MCF 10A (cell line): ENCODE data around the gene DCDC1. TPM values are rescaled to one million over a fixed set of nuclear protein-coding genes. Genes with fewer than 3 reads are reported as not detected.

Source experiments
- BruUV-seq: library from RNA; stranded (reverse); fragments of 400-500 nt; replicated peaks from 2 replicates; lab custom pipeline; 2021; lab: Mats Ljungman, UMichigan
- CTCF ChIA-PET: fragments of 300-600 bp; sonication (Branson Sonifier 250); formaldehyde crosslinking; extraction: SDS; loops from one replicate; lab custom pipeline; 2021; ENCODE audit warnings: antibody characterized with exemption, inconsistent platforms; lab: Yijun Ruan, JAX
- POLR2A ChIA-PET: fragments of 300-600, 350-650 bp; sonication (Branson Sonifier 250); formaldehyde crosslinking; extraction: SDS; loops from one replicate; lab custom pipeline; 2020; ENCODE audit warnings: antibody characterized with exemption, inconsistent platforms; lab: Yijun Ruan, JAX
- DNase-seq: peaks from one replicate; pipeline ENCODE4 v3.0.0-alpha.2; 2018; ENCODE audit not compliant: unreplicated experiment
- H3K27ac Mint-ChIP-seq: one replicate; pipeline ENCODE4 v1.8.0; 2022; ENCODE audit warnings: mild to moderate bottlenecking, low read depth, mixed read lengths; ENCODE audit not compliant: unreplicated experiment
- H3K27me3 Mint-ChIP-seq: one replicate; pipeline ENCODE4 v1.8.0; 2022; ENCODE audit warnings: mixed read lengths; ENCODE audit not compliant: insufficient read depth, unreplicated experiment
- H3K36me3 Mint-ChIP-seq: one replicate; pipeline ENCODE4 v1.8.0; 2022; ENCODE audit warnings: mild to moderate bottlenecking, moderate library complexity, mixed read lengths; ENCODE audit not compliant: insufficient read depth, unreplicated experiment
- H3K4me1 Mint-ChIP-seq: one replicate; pipeline ENCODE4 v1.8.0; 2022; ENCODE audit warnings: mixed read lengths; ENCODE audit not compliant: insufficient read depth, unreplicated experiment
- H3K4me3 Mint-ChIP-seq: one replicate; pipeline ENCODE4 v1.8.0; 2022; ENCODE audit warnings: mild to moderate bottlenecking, moderate library complexity, mixed read lengths; ENCODE audit not compliant: unreplicated experiment
- H3K9me3 Mint-ChIP-seq: one replicate; pipeline ENCODE4 v1.8.0; 2022; ENCODE audit warnings: mixed read lengths; ENCODE audit not compliant: unreplicated experiment
- intact Hi-C: fragments of 100-400 bp; cut with micrococcal nuclease; formaldehyde crosslinking; loops from 2 replicates; pipeline ENCODE4 v1.14.1; 2022
- total RNA-seq: library from RNA; stranded (reverse); gene quantifications from 2 replicates; pipeline ENCODE4 v1.2.3, GENCODE V29; 2022
- TF ChIP-seq, protein P1 (sequence below): fragments of 200-600 bp; IDR thresholded peaks from one replicate; pipeline ENCODE4 v1.8.0; 2022; ENCODE audit warnings: antibody characterized with exemption, mild to moderate bottlenecking; ENCODE audit not compliant: unreplicated experiment

DCDC1 gene
- total RNA-seq, 1 experiment from 2014 or later = 0.19 TPM

DNA sequence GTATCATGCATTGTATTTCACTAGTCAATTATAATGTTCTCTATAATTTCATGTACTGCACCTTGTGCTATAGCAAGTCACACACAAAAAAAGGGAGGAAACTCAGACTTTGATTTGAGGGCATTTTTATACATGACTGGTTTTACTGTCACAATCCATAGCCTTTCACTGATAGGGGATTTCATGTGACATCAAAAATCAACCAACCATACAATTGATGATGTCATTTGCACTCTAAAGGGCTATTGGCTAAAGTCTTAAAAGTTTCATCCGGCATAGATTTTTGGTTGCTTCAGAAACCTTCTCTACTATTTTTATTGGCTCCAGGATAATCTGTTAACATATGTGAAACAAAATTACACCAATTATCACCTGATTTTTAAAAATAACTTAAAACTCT is 237.8 kb downstream of the DCDC1 start:
- Mint-ChIP-seq H3K4me1 (no peaks in the 10 kb centered on the region), H3K4me3 (no peak overlapping the region), H3K27me3 (peaks cover 50% of the 10 kb centered on the region), H3K27ac (no peak overlapping the region), H3K9me3 (no peaks in the 10 kb centered on the region), H3K36me3 (no peaks in the 10 kb centered on the region)
- CTCF ChIA-PET = no interaction called here
- POLR2A ChIA-PET = no interaction called here
- no peak for DNase-seq
- BruUV-seq = no TSS peak
- intact Hi-C loops = no loop called here
- TF ChIP-seq, protein P1, sequence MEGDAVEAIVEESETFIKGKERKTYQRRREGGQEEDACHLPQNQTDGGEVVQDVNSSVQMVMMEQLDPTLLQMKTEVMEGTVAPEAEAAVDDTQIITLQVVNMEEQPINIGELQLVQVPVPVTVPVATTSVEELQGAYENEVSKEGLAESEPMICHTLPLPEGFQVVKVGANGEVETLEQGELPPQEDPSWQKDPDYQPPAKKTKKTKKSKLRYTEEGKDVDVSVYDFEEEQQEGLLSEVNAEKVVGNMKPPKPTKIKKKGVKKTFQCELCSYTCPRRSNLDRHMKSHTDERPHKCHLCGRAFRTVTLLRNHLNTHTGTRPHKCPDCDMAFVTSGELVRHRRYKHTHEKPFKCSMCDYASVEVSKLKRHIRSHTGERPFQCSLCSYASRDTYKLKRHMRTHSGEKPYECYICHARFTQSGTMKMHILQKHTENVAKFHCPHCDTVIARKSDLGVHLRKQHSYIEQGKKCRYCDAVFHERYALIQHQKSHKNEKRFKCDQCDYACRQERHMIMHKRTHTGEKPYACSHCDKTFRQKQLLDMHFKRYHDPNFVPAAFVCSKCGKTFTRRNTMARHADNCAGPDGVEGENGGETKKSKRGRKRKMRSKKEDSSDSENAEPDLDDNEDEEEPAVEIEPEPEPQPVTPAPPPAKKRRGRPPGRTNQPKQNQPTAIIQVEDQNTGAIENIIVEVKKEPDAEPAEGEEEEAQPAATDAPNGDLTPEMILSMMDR = no peak

DNA sequence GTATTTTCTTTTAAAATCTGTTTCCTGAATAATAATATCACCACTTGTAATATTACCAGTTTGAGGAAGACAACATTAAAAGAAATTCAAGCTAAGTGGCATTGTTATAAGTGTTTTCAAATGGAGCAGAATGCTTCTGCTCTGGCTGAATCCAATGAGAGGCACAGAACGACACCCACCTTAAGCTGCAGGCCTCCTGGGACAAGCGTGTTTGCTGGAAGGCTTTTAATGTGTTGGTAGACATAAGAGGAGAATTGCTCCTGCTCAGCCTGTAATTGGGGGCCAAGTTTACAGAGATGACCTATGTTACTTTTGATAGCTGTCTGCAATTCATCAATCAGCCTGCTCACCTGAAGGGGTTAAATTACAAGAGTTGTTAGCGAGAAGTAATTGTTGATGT is 242.2 kb downstream of the DCDC1 start:
- TF ChIP-seq, protein P1 = no peak
- BruUV-seq = no TSS peak

DNA sequence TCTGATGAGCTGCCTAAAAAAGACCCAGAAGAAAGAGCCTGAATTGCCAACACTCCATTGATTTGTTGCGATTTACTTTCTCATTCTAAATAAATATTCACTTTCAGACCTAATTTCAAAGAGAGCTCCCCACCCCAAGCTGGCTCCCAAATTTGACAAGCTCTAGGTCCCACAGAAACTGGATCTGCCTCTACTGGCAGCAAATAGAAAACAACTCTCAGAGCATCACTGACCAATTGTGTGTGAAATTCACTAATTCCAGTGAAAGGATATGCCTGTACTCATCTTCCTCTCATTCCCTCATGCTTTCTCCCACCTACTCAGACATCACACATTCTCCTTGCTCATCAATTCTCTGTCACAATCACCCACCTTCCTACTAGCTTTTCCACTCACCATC is 249.1 kb downstream of the DCDC1 start:
- TF ChIP-seq, protein P1 = no peak
- POLR2A ChIA-PET = no interaction called here
- no peak overlapping the region for H3K27ac Mint-ChIP-seq
- no peaks in the 10 kb centered on the region for H3K36me3 Mint-ChIP-seq
- intact Hi-C loops = no loop called here
- H3K4me3 Mint-ChIP-seq = no peak overlapping the region
- BruUV-seq = no TSS peak
- CTCF ChIA-PET = interaction anchor here (2.0 kb wide), 1 partner anchor 14 kb away, joined by 12 read pairs; no protein-coding TSS in a partner anchor
- H3K27me3 Mint-ChIP-seq = peaks cover 37% of the 10 kb centered on the region
- no peak for DNase-seq
- no peaks in the 10 kb centered on the region for H3K4me1 Mint-ChIP-seq
- peaks cover 8% of the 10 kb centered on the region for H3K9me3 Mint-ChIP-seq

More for the DNA sequence above, 242.2 kb downstream of the DCDC1 start:
- Mint-ChIP-seq H3K4me1 (no peaks in the 10 kb centered on the region), H3K4me3 (no peak overlapping the region), H3K27ac (no peak overlapping the region), H3K36me3 (no peaks in the 10 kb centered on the region), H3K9me3 (peaks cover 8% of the 10 kb centered on the region), H3K27me3 (peaks cover 52% of the 10 kb centered on the region)
- no peak for DNase-seq
- ChIA-PET CTCF (interaction anchor here (1.3 kb wide), 1 partner anchor 11 kb away, joined by 4 read pairs; no protein-coding TSS in a partner anchor), POLR2A (no interaction called here)
- intact Hi-C loops = no loop called here

DNA sequence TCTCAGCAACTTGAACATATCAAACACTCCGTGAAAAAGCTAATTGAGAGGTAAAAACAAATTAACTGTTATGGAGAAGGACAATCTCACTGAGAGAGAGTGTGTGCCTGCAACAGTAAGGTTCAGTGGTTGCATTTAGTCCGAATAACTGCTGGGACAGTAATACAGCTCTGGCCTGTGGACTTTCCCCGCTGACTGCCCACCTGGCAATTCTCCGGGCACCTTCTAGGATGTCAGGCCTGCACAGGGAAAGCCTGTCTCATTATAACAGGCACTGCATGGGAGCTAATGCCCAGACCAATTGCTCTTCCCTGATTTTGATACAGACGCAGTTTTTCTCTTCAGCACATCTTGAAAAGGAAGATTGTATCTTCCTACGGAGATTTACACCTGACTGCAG is 251.0 kb downstream of the DCDC1 start:
- BruUV-seq = no TSS peak

More for the DNA sequence above, 251.0 kb downstream of the DCDC1 start:
- H3K9me3 Mint-ChIP-seq = peaks cover 5% of the 10 kb centered on the region
- no peak overlapping the region for H3K27ac Mint-ChIP-seq
- no peak overlapping the region for H3K4me3 Mint-ChIP-seq
- H3K36me3 Mint-ChIP-seq = no peaks in the 10 kb centered on the region
- intact Hi-C loops = no loop called here
- no peak for DNase-seq
- TF ChIP-seq, protein P1 = no peak
- H3K4me1 Mint-ChIP-seq = no peaks in the 10 kb centered on the region
- ChIA-PET POLR2A (no interaction called here), CTCF (interaction anchor here (0.7 to 4.2 kb wide), 2 partner anchors 11 to 15 kb away, joined by 3 to 31 read pairs; no protein-coding TSS in a partner anchor)
- peaks cover 55% of the 10 kb centered on the region for H3K27me3 Mint-ChIP-seq
